ENCODE results near the gene ST6GALNAC5. TPM values are rescaled to one million over a fixed set of nuclear protein-coding genes. Genes with fewer than 3 reads are reported as not detected.

The ST6GALNAC5 gene
- total RNA-seq, 4 donors from 2014 or later = 0.16 TPM; not detected in 3

GRCh38 chr1:76826072-76826845 is 41.0 kb upstream of the ST6GALNAC5 start:
- Histone ChIP-seq H3K27me3 (no peaks in the 10 kb centered on the region), H3K4me1 (no peaks in the 10 kb centered on the region), H3K9me3 (no peaks in the 10 kb centered on the region), H3K4me3 (no peak overlapping the region), H3K36me3 (no peaks in the 10 kb centered on the region), H3K27ac (no peak overlapping the region)
- in situ Hi-C loops (cut with MboI; ENCODE audit: low sequenced_read_pairs in 4 of 4) = no loop called here
- intact Hi-C loops (cut with DNase I; ENCODE audit: low total_unique reads) = no loop called here
- DNase-seq (no peak), ATAC-seq (no peak)
- TF ChIP-seq CTCF (IDR thresholded peaks at IDR 0.05 in 4 of 5, conservative IDR thresholded peaks at IDR 0.05 in 1 of 5) = no peak
- no peak for TF ChIP-seq POLR2A (IDR thresholded peaks at IDR 0.05)

DNA sequence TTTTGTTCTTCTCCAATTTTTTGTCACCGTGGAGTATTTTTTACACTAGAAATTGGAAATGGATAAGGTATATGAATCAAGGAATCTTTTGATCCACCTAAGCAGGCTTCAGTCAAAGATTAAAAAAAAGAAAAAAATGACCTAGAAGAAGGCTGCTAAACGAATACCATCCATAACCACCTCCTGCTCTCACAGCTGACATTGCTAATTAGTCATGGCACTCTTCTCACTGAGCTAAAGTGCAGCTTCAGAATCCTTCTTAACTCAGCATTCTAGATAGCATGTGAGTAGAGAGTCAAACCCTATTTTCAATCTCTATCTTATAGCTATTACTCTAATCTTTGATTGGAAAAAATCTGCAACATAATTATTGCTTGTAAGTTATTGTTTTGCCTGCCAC is 40.2 kb upstream of the ST6GALNAC5 start:
- in situ Hi-C loops (cut with MboI; ENCODE audit: low sequenced_read_pairs in 4 of 4) (no loop called here), intact Hi-C loops (cut with DNase I; ENCODE audit: low total_unique reads) (no loop called here)
- Histone ChIP-seq H3K36me3 (no peaks in the 10 kb centered on the region), H3K4me1 (no peaks in the 10 kb centered on the region), H3K4me3 (no peak overlapping the region), H3K27me3 (no peaks in the 10 kb centered on the region), H3K27ac (no peak overlapping the region), H3K9me3 (no peaks in the 10 kb centered on the region)
- DNase-seq (no peak), ATAC-seq (no peak)
- TF ChIP-seq CTCF (IDR thresholded peaks at IDR 0.05 in 4 of 5, conservative IDR thresholded peaks at IDR 0.05 in 1 of 5) (no peak), POLR2A (IDR thresholded peaks at IDR 0.05) (no peak)

GRCh38 chr1:76830373-76830772 is 36.9 kb upstream of the ST6GALNAC5 start:
- Histone ChIP-seq H3K4me3 (no peak overlapping the region), H3K9me3 (no peaks in the 10 kb centered on the region), H3K4me1 (no peaks in the 10 kb centered on the region), H3K27me3 (no peaks in the 10 kb centered on the region), H3K27ac (no peak overlapping the region), H3K36me3 (no peaks in the 10 kb centered on the region)
- no peak for TF ChIP-seq CTCF (IDR thresholded peaks at IDR 0.05 in 4 of 5, conservative IDR thresholded peaks at IDR 0.05 in 1 of 5)
- no peak for TF ChIP-seq POLR2A (IDR thresholded peaks at IDR 0.05)
- in situ Hi-C loops (cut with MboI; ENCODE audit: low sequenced_read_pairs in 4 of 4) = no loop called here
- ATAC-seq (no peak), DNase-seq (no peak)
- intact Hi-C loops (cut with DNase I; ENCODE audit: low total_unique reads) = no loop called here

DNA sequence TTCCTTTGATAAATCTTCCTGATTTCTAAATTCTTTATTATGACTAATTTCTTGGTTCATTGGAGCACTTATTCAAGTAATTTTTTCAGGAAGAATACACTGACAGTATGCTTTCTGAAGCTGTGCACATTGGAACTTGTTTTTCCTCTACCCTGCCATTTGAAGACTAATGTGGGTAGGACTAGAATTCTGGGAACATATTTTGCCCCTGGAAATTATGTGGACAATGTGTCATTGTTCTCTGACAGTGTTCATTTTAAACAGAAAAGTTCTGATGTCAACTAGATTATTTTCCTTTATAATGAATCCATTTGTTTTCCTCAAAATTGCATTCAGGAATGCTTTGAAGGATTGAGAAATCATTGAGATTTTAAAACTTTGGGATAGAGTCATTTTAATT is 34.8 kb upstream of the ST6GALNAC5 start:
- H3K4me3 ChIP-seq = no peak overlapping the region
- H3K4me1 ChIP-seq = no peaks in the 10 kb centered on the region
- H3K36me3 ChIP-seq = no peaks in the 10 kb centered on the region
- no peaks in the 10 kb centered on the region for H3K27me3 ChIP-seq
- no peak for TF ChIP-seq POLR2A (IDR thresholded peaks at IDR 0.05)
- TF ChIP-seq CTCF (IDR thresholded peaks at IDR 0.05 in 4 of 5, conservative IDR thresholded peaks at IDR 0.05 in 1 of 5) = no peak
- no peak overlapping the region for H3K27ac ChIP-seq
- ATAC-seq = no peak
- no peak for DNase-seq
- in situ Hi-C loops (cut with MboI; ENCODE audit: low sequenced_read_pairs in 4 of 4) = no loop called here
- H3K9me3 ChIP-seq = no peaks in the 10 kb centered on the region
- intact Hi-C loops (cut with DNase I; ENCODE audit: low total_unique reads) = no loop called here

DNA sequence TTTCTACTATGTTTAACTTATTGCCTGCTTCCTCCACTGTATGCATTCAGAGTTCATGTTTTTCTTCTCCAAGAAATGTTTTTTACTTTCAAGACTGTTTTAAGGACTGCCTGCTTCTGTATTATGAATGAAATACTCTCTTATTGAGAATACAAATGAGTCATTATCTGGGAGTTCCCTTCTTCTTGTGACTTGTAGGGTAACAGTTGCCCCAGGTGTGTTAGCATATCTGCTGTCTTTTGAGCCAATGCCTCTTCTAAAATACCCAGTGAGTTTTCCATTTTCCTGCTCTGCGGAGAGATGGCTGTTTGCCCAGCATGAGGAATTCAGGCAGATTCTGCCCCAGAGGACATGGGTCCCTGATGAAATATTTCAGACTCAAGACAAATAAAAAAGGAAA is 34.1 kb upstream of the ST6GALNAC5 start:
- H3K4me3 ChIP-seq = no peak overlapping the region
- in situ Hi-C loops (cut with MboI; ENCODE audit: low sequenced_read_pairs in 4 of 4) (no loop called here), intact Hi-C loops (cut with DNase I; ENCODE audit: low total_unique reads) (no loop called here)

More for the DNA sequence above, 34.1 kb upstream of the ST6GALNAC5 start:
- Histone ChIP-seq H3K27me3 (no peaks in the 10 kb centered on the region), H3K27ac (no peak overlapping the region), H3K36me3 (no peaks in the 10 kb centered on the region), H3K9me3 (no peaks in the 10 kb centered on the region), H3K4me1 (no peaks in the 10 kb centered on the region)
- TF ChIP-seq POLR2A (IDR thresholded peaks at IDR 0.05) (no peak), CTCF (IDR thresholded peaks at IDR 0.05 in 4 of 5, conservative IDR thresholded peaks at IDR 0.05 in 1 of 5) (no peak)
- no peak for DNase-seq
- ATAC-seq = no peak

All from gastrocnemius medialis (tissue), 4 donors.